GM12865 (cell line): Measurements from ENCODE around the gene SP3.

ENCODE experiments used
- DNase-seq: peaks from one replicate; pipeline ENCODE4 v3.0.0; 2010; ENCODE audit warnings: low read depth
- H3K4me3 ChIP-seq: 2 replicates; pipeline ENCODE4 v1.5.1; 2011; ENCODE audit warnings: mild to moderate bottlenecking, low read depth, low read length, control low read depth
- CTCF ChIP-seq: IDR thresholded peaks from 2 replicates; pipeline ENCODE4 v1.5.1; 2011; ENCODE audit warnings: low read length, control low read depth, low read depth, inconsistent platforms; ENCODE audit not compliant: insufficient read depth; ENCODE audit errors: missing control alignments

The SP3 gene

GRCh38 chr2:173972165-173972564, 7.0 kb upstream of the SP3 start:
- TF ChIP-seq CTCF, result no peak
- no peak overlapping the region for H3K4me3 ChIP-seq
- no peak for DNase-seq

GRCh38 chr2:173970516-173970924, 5.3 kb upstream of the SP3 start:
- no peak for TF ChIP-seq CTCF

GRCh38 chr2:173969886-173970285, 4.7 kb upstream of the SP3 start:
- no peak overlapping the region for H3K4me3 ChIP-seq
- DNase-seq, result no peak
- no peak for TF ChIP-seq CTCF

More at GRCh38 chr2:173970516-173970924, 5.3 kb upstream of the SP3 start:
- H3K4me3 ChIP-seq, result no peak overlapping the region
- no peak for DNase-seq

GRCh38 chr2:173968551-173968950, 3.4 kb upstream of the SP3 start:
- no peak for TF ChIP-seq CTCF
- no peak overlapping the region for H3K4me3 ChIP-seq
- no peak for DNase-seq

- no peak for TF ChIP-seq CTCF
- H3K4me3 ChIP-seq, result peak overlapping the region; percentile 72
- DNase-seq, result no peak
These were observed 1.3 kb upstream of the SP3 start for GRCh38 chr2:173966274-173967098.

GRCh38 chr2:173964565-173965371, 405 bp downstream of the SP3 start:
- peak; percentile 92 for DNase-seq
- peak overlapping the region; percentile 72 for H3K4me3 ChIP-seq
- TF ChIP-seq CTCF, result no peak
